HL-60/S4 (cell line): ENCODE data around the gene TBC1D22A.
"Not testable (repeated sequence)": the region's sequence is repeated elsewhere in the genome, so short reads cannot be mapped to it uniquely, and the experiment has no call there.

Experiments
- in situ Hi-C: fragments of 300-500 bp; cut with MboI; formaldehyde crosslinking; loops from 2 replicates; pipeline ENCODE4 v1.14.3; 2022; ENCODE audit warnings: low sequenced_read_pairs

The TBC1D22A gene

GRCh38 chr22:47156352-47157092 lies 394.1 kb downstream of the TBC1D22A start:
- in situ Hi-C loops: no loop called here

- in situ Hi-C loops: no loop called here
Measured at GRCh38 chr22:47157093-47157420, 394.6 kb downstream of the TBC1D22A start.

- in situ Hi-C loops: no loop called here
Measured at GRCh38 chr22:47157486-47158270, 395.2 kb downstream of the TBC1D22A start.

DNA sequence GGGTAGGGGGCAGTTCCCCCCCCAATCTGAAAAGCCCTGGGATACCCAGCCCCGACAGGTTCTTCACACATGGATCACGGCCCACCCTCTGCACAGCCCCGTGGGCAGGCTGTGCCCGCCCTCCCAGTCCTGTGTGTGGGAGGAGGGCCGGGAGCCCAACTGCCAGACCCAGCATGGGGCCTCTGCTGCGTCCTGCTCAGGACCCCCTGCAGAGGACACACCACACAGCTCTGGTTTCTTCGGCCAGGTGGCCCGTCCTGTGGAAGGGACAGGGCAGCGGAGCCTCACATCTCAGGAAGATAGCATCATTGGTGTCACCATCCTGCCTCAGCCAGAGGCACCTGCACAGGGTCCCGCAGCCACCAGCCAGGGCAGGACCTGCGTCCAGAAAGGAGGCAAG lies 396.0 kb downstream of the TBC1D22A start:
- in situ Hi-C loops: no loop called here

DNA sequence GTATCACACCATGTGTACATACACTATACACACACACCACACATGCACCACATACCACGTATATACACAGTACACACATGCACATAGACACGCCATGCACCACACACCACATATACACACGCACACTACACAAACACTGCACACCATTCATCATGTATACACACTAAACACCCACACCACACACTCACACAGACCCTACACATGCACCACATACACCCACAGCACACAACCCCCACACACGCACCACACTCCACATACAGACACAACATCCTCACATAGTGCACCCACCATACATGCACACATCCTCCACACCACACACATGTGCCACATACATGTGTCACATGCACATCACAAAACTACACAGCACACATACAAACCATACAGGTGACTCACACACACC lies 397.1 kb downstream of the TBC1D22A start:
- in situ Hi-C loops: no loop called here

DNA sequence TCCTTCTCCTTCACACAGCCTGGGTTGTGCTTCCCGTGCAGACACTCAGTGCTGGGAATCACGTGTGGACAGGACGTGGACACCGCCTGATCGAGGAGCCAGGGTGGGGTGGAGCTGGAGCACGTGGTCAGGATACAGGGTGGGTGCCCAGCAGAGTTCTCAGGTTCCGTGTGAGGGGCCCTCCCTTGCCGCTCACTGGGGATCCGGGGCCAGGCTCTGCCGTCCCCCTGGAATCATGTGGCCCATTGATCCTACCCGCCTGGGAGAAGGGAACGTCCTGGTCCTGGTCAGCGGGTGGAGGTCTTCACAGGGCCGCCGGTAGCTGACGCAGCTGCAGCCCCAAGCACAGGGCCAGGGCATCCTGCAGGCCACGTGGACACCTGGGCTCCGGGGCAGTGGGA lies 397.7 kb downstream of the TBC1D22A start:
- in situ Hi-C loops: no loop called here

DNA sequence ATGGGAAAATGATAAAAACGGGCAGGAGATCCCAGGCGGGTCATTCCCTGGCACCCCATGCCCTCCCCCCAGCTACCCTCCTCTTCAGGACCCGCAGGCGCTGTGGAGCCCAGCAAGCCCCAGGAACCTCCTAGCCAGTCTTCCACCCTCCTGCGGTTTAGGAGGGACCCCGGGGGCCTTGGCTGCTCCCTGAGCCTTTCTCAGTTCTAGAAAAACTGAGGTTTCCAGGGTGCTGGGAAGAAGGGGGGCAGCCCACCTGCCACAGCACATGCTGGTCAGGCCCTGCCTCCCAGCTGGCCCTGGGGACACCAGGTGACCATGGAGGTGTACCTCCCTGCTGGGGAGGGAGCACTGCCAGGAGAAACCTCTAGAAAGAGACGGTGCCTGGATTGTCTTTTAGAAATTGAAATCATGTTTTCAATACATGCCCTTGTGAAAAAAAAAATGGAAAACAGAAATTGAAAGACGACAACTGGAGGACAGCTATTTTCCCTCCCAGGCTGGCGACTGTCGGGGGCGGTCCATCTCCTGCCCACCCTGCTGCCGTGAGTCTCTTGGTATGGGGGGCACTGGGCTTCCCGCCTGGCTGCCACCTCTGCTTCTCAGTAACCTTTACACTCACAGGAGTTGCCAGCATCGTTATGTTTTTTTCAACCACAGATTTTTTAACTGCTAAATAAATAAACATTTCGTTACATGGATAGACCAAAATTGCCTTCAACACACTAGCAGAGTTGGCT lies 398.5 kb downstream of the TBC1D22A start:
- in situ Hi-C loops: no loop called here

DNA sequence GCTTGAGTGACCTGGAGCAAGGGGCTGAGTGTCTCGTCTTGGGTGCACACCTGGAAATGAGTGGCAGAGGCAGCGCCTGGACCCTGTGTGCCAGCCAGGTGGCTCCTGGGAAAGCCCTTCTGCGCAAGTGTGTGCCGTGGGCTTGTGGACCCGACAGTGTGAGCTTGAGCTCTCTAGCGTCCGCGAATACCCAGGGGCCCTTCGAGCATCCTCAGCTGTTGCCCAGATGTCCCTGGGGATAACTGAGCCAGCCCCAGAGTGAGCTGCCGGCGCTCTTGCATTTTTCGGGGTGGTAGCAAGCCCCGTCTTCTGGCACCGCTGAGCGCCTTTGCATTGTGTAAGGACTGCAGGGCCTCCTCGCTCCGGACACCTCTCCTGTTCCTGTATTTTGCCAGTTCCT lies 399.2 kb downstream of the TBC1D22A start:
- in situ Hi-C loops: no loop called here

DNA sequence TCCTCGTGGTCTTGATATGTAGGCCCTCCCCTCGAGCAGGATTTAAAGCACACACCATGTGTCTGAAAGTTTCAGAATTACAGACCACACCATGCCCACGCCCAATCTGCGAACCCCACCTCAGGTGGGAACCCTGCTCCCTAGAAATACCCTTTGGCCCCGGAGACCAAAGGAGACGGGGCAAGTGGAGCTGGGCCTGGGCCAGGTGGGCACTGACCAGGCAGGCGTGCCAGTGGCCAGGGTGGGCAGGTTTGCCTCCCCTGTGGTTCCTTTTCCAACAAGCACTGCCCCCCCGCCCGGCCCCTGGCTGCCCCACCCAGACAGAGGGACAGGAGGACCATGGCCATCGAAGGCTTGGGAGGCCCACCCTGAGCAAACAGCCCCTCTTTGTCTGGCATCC lies 400.4 kb downstream of the TBC1D22A start:
- in situ Hi-C loops: no loop called here

- in situ Hi-C loops: no loop called here
Measured at GRCh38 chr22:47163481-47163855, 401.0 kb downstream of the TBC1D22A start.

DNA sequence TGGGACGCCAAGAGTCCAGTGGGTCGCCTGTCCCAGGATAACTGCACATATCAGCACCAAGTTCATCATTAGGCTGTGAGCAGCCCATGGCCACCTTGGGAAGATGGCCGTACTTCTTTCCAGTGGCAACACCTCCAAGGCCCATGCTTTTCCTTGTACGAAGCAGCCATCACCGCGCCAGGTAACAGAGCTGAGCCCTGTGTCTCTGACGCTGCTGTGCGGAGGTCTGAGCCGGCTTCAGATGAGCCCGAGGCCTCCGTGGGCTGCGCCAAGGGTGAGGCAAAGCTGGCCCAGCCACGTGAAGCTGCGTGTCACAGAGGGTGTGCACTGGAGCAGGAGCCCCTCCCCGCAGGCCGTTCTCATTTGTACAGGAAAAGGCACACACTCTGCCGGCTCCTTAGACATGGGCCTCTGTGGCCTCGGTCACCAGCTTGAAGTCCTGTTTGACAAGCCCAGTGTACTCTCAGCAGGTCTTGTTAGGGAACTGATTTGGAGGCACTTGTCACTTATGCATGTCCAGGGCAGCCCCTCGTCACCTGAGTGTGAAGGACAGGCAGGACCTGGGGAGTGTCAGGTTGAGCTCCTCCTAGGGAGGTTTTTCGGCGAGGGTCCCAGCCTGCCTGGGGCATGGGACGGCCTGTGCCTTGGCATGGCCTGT lies 401.5 kb downstream of the TBC1D22A start:
- in situ Hi-C loops: no loop called here

- in situ Hi-C loops: no loop called here
Measured at GRCh38 chr22:47164514-47165337, 402.3 kb downstream of the TBC1D22A start.

GRCh38 chr22:47165338-47166032 lies 403.0 kb downstream of the TBC1D22A start:
- in situ Hi-C loops: no loop called here

GRCh38 chr22:47166033-47166404 lies 403.6 kb downstream of the TBC1D22A start:
- in situ Hi-C loops: no loop called here

DNA sequence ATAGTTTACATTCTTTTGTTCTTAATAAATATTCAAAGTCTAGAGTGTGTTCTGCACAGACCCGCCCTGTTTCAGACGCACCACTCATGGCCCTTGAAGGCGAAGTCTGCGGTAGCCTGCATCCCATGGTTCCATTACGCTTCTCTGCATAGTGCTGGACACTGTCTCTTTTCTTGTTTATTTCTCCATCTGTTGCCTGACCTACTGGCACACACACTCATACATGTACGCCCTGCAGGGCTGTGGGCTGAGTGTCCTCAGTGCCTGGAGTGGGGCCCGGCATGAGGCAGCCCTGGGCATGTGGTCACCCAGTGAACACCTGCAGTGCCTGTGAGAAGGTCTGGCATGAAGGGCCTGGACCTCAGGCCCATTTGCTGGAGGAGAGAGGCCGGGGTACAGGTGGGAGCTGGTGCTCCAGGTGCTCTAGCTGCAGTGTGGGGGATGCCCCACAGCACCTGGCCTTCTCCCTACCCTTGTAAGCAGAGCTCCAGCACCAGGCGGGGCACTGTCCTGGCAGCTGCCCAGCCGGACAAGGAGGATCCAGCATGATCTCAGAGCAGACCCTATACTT lies 404.1 kb downstream of the TBC1D22A start:
- in situ Hi-C loops: no loop called here

DNA sequence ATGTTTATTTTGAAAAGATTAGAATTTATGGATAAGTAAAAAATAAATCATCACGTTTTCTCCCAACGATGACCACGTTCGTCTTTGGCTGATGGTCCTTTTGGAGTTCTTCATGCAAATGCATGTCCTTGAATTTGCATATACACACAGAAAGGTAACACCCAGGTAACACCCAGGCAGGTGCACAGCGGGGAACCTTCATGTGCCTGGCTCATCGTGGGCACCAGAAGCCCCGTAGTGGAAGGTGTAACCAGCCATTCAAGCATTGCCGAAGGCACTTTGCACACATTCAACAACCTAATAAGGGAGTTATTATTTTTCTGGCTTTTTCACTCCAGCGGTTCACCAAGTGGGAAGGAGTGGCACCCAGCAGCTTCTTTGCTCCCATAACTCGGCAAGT lies 404.6 kb downstream of the TBC1D22A start:
- in situ Hi-C loops: no loop called here

- in situ Hi-C loops: not testable (repeated sequence)
Measured at GRCh38 chr22:47167921-47168320, 405.5 kb downstream of the TBC1D22A start.

GRCh38 chr22:47168441-47168840 lies 406.0 kb downstream of the TBC1D22A start:
- in situ Hi-C loops: no loop called here

- in situ Hi-C loops: no loop called here
Measured at GRCh38 chr22:47168900-47169800, 406.7 kb downstream of the TBC1D22A start.
